ENCODE data around the gene OTUD3. TPM values are rescaled to one million over a fixed set of nuclear protein-coding genes. Genes with fewer than 3 reads are reported as not detected.

Gene OTUD3
- total RNA-seq, 1 experiment from 2014 or later, result 9.7 TPM

- H3K36me3 ChIP-seq (ENCODE audit: low read depth), result no peaks in the 10 kb centered on the region; the same call in 1 of the 2 replicates
Observed at GRCh38 chr1:19889656-19890055, 7.5 kb downstream of the OTUD3 start.

GRCh38 chr1:19892129-19892528, 9.9 kb downstream of the OTUD3 start:
- H3K36me3 ChIP-seq (ENCODE audit: low read depth), result no peaks in the 10 kb centered on the region; the same call in 1 of the 2 replicates
- no peaks in the 10 kb centered on the region for H3K9me2 ChIP-seq (ENCODE audit: insufficient read depth)
- 0 out of 2 replicates have a peak, but pooled peaks cover 4% of the 10 kb centered on the region for H3F3A ChIP-seq (ENCODE audit: insufficient read depth, low read depth)
- BruUV-seq (replicated peaks), result no TSS peak
- peaks cover 41% of the 10 kb centered on the region for H3K79me2 ChIP-seq (ENCODE audit: low read depth)
- intact Hi-C loops (cut with micrococcal nuclease; ENCODE audit: unreplicated experiment), result no loop called here
- 0 out of 2 replicates have a peak overlapping the region, but pooled peaks have one; percentile 9 for H3K27ac ChIP-seq
- H3K4me3 ChIP-seq, result no peak overlapping the region
- peaks cover 4% of the 10 kb centered on the region; the same call in 1 of the 2 replicates for H3K4me1 ChIP-seq (replicated peaks; ENCODE audit: insufficient read depth)
- TF ChIP-seq EZH2 (IDR thresholded peaks at IDR 0.05; ENCODE audit: low read depth), result no peak
- no peak for TF ChIP-seq CTCF (conservative IDR thresholded peaks at IDR 0.05)
- CTCF ChIA-PET, result no interaction called here
- POLR2A ChIA-PET (ENCODE audit: unreplicated experiment), result no interaction called here
- no peak for DNase-seq
- H3K9me3 ChIP-seq (ENCODE audit: insufficient read depth, low read depth), result no peaks in the 10 kb centered on the region
- H2AFZ ChIP-seq, result no peak overlapping the region
- H3K27me3 ChIP-seq (ENCODE audit: insufficient read depth, low read depth), result no peaks in the 10 kb centered on the region
- H3K4me2 ChIP-seq, result no peak overlapping the region
- no peaks in the 10 kb centered on the region for H4K20me1 ChIP-seq (ENCODE audit: insufficient read depth)

More at GRCh38 chr1:19889656-19890055, 7.5 kb downstream of the OTUD3 start:
- ChIA-PET CTCF (interaction anchor here (0.7 kb wide), 1 partner anchor 470 kb away, joined by 6 read pairs; no protein-coding TSS in a partner anchor), POLR2A (ENCODE audit: unreplicated experiment) (interaction anchor here (0.6 kb wide), 1 partner anchor 247 kb away, joined by 4 read pairs; no protein-coding TSS in a partner anchor)
- intact Hi-C loops (cut with micrococcal nuclease; ENCODE audit: unreplicated experiment), result no loop called here
- no TSS peak for BruUV-seq (replicated peaks)
- no peaks in the 10 kb centered on the region for H3K9me2 ChIP-seq (ENCODE audit: insufficient read depth)
- H3K9me3 ChIP-seq (ENCODE audit: insufficient read depth, low read depth), result no peaks in the 10 kb centered on the region
- DNase-seq, result no peak
- H3K27me3 ChIP-seq (ENCODE audit: insufficient read depth, low read depth), result no peaks in the 10 kb centered on the region
- peaks cover 58% of the 10 kb centered on the region for H3K79me2 ChIP-seq (ENCODE audit: low read depth)
- no peak overlapping the region for H3K4me3 ChIP-seq
- no peak overlapping the region for H3K27ac ChIP-seq
- TF ChIP-seq CTCF (conservative IDR thresholded peaks at IDR 0.05) (no peak), EZH2 (IDR thresholded peaks at IDR 0.05; ENCODE audit: low read depth) (no peak)
- no peaks in the 10 kb centered on the region for H4K20me1 ChIP-seq (ENCODE audit: insufficient read depth)
- no peak overlapping the region for H2AFZ ChIP-seq
- no peak overlapping the region for H3K4me2 ChIP-seq
- H3F3A ChIP-seq (ENCODE audit: insufficient read depth, low read depth), result 0 out of 2 replicates have a peak, but pooled peaks cover 4% of the 10 kb centered on the region
- H3K4me1 ChIP-seq (replicated peaks; ENCODE audit: insufficient read depth), result peaks cover 4% of the 10 kb centered on the region; the same call in 1 of the 2 replicates

GRCh38 chr1:19892628-19893168, 10.5 kb downstream of the OTUD3 start:
- intact Hi-C loops (cut with micrococcal nuclease; ENCODE audit: unreplicated experiment), result no loop called here
- Histone ChIP-seq H3K27me3 (ENCODE audit: insufficient read depth, low read depth) (no peaks in the 10 kb centered on the region), H3K27ac (no peak overlapping the region), H3K36me3 (ENCODE audit: low read depth) (no peaks in the 10 kb centered on the region; the same call in 1 of the 2 replicates), H3K79me2 (ENCODE audit: low read depth) (peaks cover 35% of the 10 kb centered on the region), H4K20me1 (ENCODE audit: insufficient read depth) (no peaks in the 10 kb centered on the region), H3K9me3 (ENCODE audit: insufficient read depth, low read depth) (no peaks in the 10 kb centered on the region), H3K4me3 (no peak overlapping the region), H3K4me2 (no peak overlapping the region), H3F3A (ENCODE audit: insufficient read depth, low read depth) (0 out of 2 replicates have a peak, but pooled peaks cover 4% of the 10 kb centered on the region), H3K4me1 (replicated peaks; ENCODE audit: insufficient read depth) (peaks cover 4% of the 10 kb centered on the region; the same call in 1 of the 2 replicates), H3K9me2 (ENCODE audit: insufficient read depth) (no peaks in the 10 kb centered on the region), H2AFZ (no peak overlapping the region)
- TF ChIP-seq EZH2 (IDR thresholded peaks at IDR 0.05; ENCODE audit: low read depth) (no peak), CTCF (conservative IDR thresholded peaks at IDR 0.05) (no peak)
- BruUV-seq (replicated peaks), result no TSS peak
- CTCF ChIA-PET, result no interaction called here
- DNase-seq, result no peak
- POLR2A ChIA-PET (ENCODE audit: unreplicated experiment), result no interaction called here

Data from PC-9 (cell line).